K562 (cell line): ENCODE results near the gene ARMC6. TPM values are rescaled to one million over a fixed set of nuclear protein-coding genes. Genes with fewer than 3 reads are reported as not detected.

ENCODE experiments used
- ARID1B ChIP-seq: fragments of 450-650 bp; IDR thresholded peaks from 2 replicates; pipeline ENCODE4 v1.6.1; 2016; ENCODE audit warnings: antibody characterized with exemption, mild to moderate bottlenecking, inconsistent platforms
- ATF2 ChIP-seq: sonication (generic); formaldehyde crosslinking; IDR thresholded peaks from 2 replicates; pipeline ENCODE4 v1.8.1; 2022; ENCODE audit warnings: missing genetic modification reagents
- CTBP1 ChIP-seq: fragments of 450-650 bp; IDR thresholded peaks from 2 replicates; pipeline ENCODE4 v1.6.1; 2016; ENCODE audit warnings: borderline replicate concordance
- EGR1 ChIP-seq: fragments of 450-650 bp; conservative IDR thresholded peaks from 2 replicates; pipeline ENCODE4 v1.6.1; 2017; ENCODE audit warnings: mild to moderate bottlenecking
- ELF1 ChIP-seq: fragments of 200-800 bp; sonication (Bioruptor generic); IDR thresholded peaks from 2 replicates; pipeline ENCODE4 v1.6.1; 2016; ENCODE audit warnings: missing genetic modification characterization, missing compliant biosample characterization
- EP300 ChIP-seq: IDR thresholded peaks from 2 replicates; pipeline ENCODE4 v1.6.1; 2012; ENCODE audit warnings: low read length, improper control_type of control experiment
- EP400 ChIP-seq: fragments of 450-650 bp; IDR thresholded peaks from 2 replicates; pipeline ENCODE4 v1.6.1; 2017; ENCODE audit warnings: antibody characterized with exemption, mild to moderate bottlenecking, moderate library complexity
- ESRRA ChIP-seq: fragments of 450-650 bp; IDR thresholded peaks from 2 replicates; pipeline ENCODE4 v1.6.1; 2014; ENCODE audit warnings: low read depth, mild to moderate bottlenecking, moderate library complexity, borderline replicate concordance
- HDAC1 ChIP-seq, 2 experiments: fragments of 450-650 bp; IDR thresholded peaks; 2 replicates each; pipeline ENCODE4 v1.6.1; 2016 to 2017; ENCODE audit warnings: inconsistent platforms in 1 of 2, mild to moderate bottlenecking in 1 of 2, moderate library complexity in 1 of 2
- KDM1A ChIP-seq, 2 experiments: fragments of 450-650 bp; IDR thresholded peaks; 2 replicates each; pipeline ENCODE4 v1.6.1; 2016; ENCODE audit warnings: mild to moderate bottlenecking in 2 of 2
- L3MBTL2 ChIP-seq: fragments of 450-650 bp; IDR thresholded peaks from 2 replicates; pipeline ENCODE4 v1.6.1; 2016; ENCODE audit warnings: mild to moderate bottlenecking, moderate library complexity
- MAX ChIP-seq: sonication (generic); formaldehyde crosslinking; IDR thresholded peaks from 2 replicates; pipeline ENCODE4 v1.9.0; 2022; ENCODE audit warnings: mild to moderate bottlenecking, missing genetic modification reagents
- MEIS2 ChIP-seq: fragments of 450-650 bp; IDR thresholded peaks from 2 replicates; pipeline ENCODE4 v1.6.1; 2014; ENCODE audit warnings: mild to moderate bottlenecking; ENCODE audit not compliant: partially characterized antibody
- MLLT1 ChIP-seq, 2 experiments: fragments of 450-650 bp; IDR thresholded peaks; 2 replicates each; pipeline ENCODE4 v1.6.1; 2016
- MYNN ChIP-seq, 2 experiments: sonication (generic); formaldehyde crosslinking in 1 of 2; IDR thresholded peaks; 2 replicates each; pipeline versions ENCODE4 v1.5.0 to v1.6.1; 2016 to 2020; ENCODE audit warnings: antibody characterized with exemption in 1 of 2, missing genetic modification reagents in 1 of 2
- NFIC ChIP-seq: fragments of 450-650 bp; IDR thresholded peaks from 2 replicates; pipeline ENCODE4 v1.6.1; 2017; ENCODE audit warnings: mild to moderate bottlenecking, inconsistent platforms
- POLR2A ChIP-seq: fragments of 450-650 bp; conservative IDR thresholded peaks from 2 replicates; pipeline ENCODE4 v1.6.1; 2016
- POLR2G ChIP-seq: fragments of 200-400 bp; formaldehyde crosslinking; IDR thresholded peaks from 2 replicates; pipeline ENCODE4 v1.6.1; 2017; ENCODE audit warnings: low read depth, mild to moderate bottlenecking, antibody characterized with exemption, low read length, moderate library complexity
- POLR2H ChIP-seq: IDR thresholded peaks from 2 replicates; pipeline ENCODE4 v1.6.1; 2016; ENCODE audit warnings: missing genetic modification characterization, low read depth, mild to moderate bottlenecking, control low read depth, missing compliant biosample characterization, moderate library complexity
- TRIM28 ChIP-seq: fragments of 450-650 bp; IDR thresholded peaks from 2 replicates; pipeline ENCODE4 v1.6.1; 2017
- TSC22D4 ChIP-seq: fragments of 450-650 bp; IDR thresholded peaks from 2 replicates; pipeline ENCODE4 v1.6.1; 2016; ENCODE audit warnings: missing genetic modification characterization, missing biosample characterization, control low read depth
- VEZF1 ChIP-seq: fragments of 200-800 bp; sonication (Bioruptor generic); IDR thresholded peaks from 2 replicates; pipeline ENCODE4 v1.6.1; 2017; ENCODE audit warnings: missing genetic modification characterization, missing compliant biosample characterization
- YY1 ChIP-seq, 3 experiments: IDR thresholded peaks; 2 replicates each; pipeline ENCODE4 v1.6.1; 2011; ENCODE audit warnings: low read length in 2 of 3, mild to moderate bottlenecking in 2 of 3, moderate library complexity in 2 of 3, borderline replicate concordance in 1 of 3, control low read depth in 1 of 3, low read depth in 1 of 3; ENCODE audit not compliant: insufficient read depth in 3 of 3, insufficient replicate concordance in 2 of 3, control insufficient read depth in 1 of 3, insufficient read length in 1 of 3; ENCODE audit errors: extremely low read depth in 1 of 3
- ZC3H11A ChIP-seq: IDR thresholded peaks from 2 replicates; pipeline ENCODE4 v1.6.1; 2012; ENCODE audit warnings: low read depth, low read length, improper control_type of control experiment
- ZNF165 ChIP-seq: fragments of 250-450 bp; sonication (Bioruptor Pico); IDR thresholded peaks from 2 replicates; pipeline ENCODE4 v1.4.0; 2020; ENCODE audit warnings: borderline replicate concordance
- ZNF316 ChIP-seq: fragments of 450-650 bp; IDR thresholded peaks from 2 replicates; pipeline ENCODE4 v1.6.1; 2016
- polyA plus RNA-seq, 8 experiments: library from polyadenylated mRNA; depleted of rRNA in 4 of 8; stranded (reverse) in 5 of 8; unstranded in 3 of 8; fragments of >200 nt; fragmentation: Nextera tagmentation in 2 of 8; fragmentation: Illumina TruSeq in 1 of 8; extraction: Ambion mirVana in 2 of 8; extraction: Trizol in 1 of 8; gene quantifications; 2 replicates each; pipeline versions ENCODE4 v1.2.1 to v1.2.3, GENCODE V29; 2011 to 2014; ENCODE audit warnings: inconsistent platforms in 1 of 8, missing spikeins in 1 of 8
- total RNA-seq, 7 experiments: library from RNA; depleted of rRNA in 6 of 7; stranded (reverse); fragments of >200 nt in 6 of 7; fragmentation: Illumina TruSeq in 2 of 7; extraction: Trizol in 2 of 7; gene quantifications; 2 replicates each; pipeline versions ENCODE4 v1.2.1 to v1.2.3, GENCODE V29; 2011 to 2021; ENCODE audit warnings: low replicate concordance in 1 of 7

The ARMC6 gene
- total and polyA plus RNA-seq, 9 of the 15 experiments (the other 6 are each of a cell fraction or from before 2014, with no cell fraction given) = 2.1 to 93.4 (median 63.6) TPM

- TF ChIP-seq TSC22D4 (tag) (no peak), TRIM28 (peak; percentile 66; the same call in 1 of the 2 replicates), CTBP1 (peak; percentile 69; the same call in 1 of the 2 replicates), KDM1A (IDR thresholded peaks at IDR 0.05) (0 out of 4 replicates have a peak, but pooled peaks of 1 of the 2 experiments have one; percentile 20), POLR2A (peak; percentile 89), VEZF1 (CRISPR knock-in tag) (peak; percentile 75), YY1 (IDR thresholded peaks at IDR 0.05; ENCODE audit: borderline replicate concordance in 1 of 3, control insufficient read depth in 1 of 3, extremely low read depth in 1 of 3, insufficient read depth in 3 of 3, insufficient read length in 1 of 3, insufficient replicate concordance in 2 of 3, low read depth in 1 of 3, low read length in 2 of 3) (peak; percentile 15 to 87 (median 73)), MEIS2 (peak; percentile 1), HDAC1 (IDR thresholded peaks at IDR 0.05) (peak in 1 of 2 experiments; percentile 91; a peak in 2 of 4 replicates), MLLT1 (IDR thresholded peaks at IDR 0.05) (no peak), ZC3H11A (no peak), ATF2 (no peak), EP300 (peak; percentile 5; the same call in 1 of the 2 replicates), ZNF165 (CRISPR knock-in tag) (no peak), MAX (CRISPR knock-in tag) (peak; percentile 82), POLR2H (tag) (no peak), ARID1B (peak; percentile 41; the same call in 1 of the 2 replicates), ESRRA (peak; percentile 75; the same call in 1 of the 2 replicates), NFIC (0 out of 2 replicates have a peak, but pooled peaks have one; percentile 29), MYNN (IDR thresholded peaks at IDR 0.05) (peak; percentile 50; the same call in 1 of the 2 replicates), MYNN (CRISPR knock-in tag; IDR thresholded peaks at IDR 0.05) (no peak), EP400 (peak; percentile 94), L3MBTL2 (peak; percentile 89), ELF1 (tag) (0 out of 2 replicates have a peak, but pooled peaks have one; percentile 43), ZNF316 (peak; percentile 85), POLR2G (peak; percentile 77), EGR1 (peak; percentile 72)
These were observed 72.1 kb downstream of the ARMC6 start (continued) for GRCh38 chr19:19105365-19106055.
